GM13977 (cell line): ENCODE results near the gene OR5K1.

Source experiments
- DNase-seq: peaks from one replicate; pipeline ENCODE4 v3.0.0; 2012; ENCODE audit warnings: low spot score
- in situ Hi-C: fragments of 300-500 bp; cut with MboI; formaldehyde crosslinking; loops from one replicate; pipeline ENCODE4 v1.12.0; 2022; ENCODE audit warnings: low sequenced_read_pairs, low pct_unique_long_range_greater_than_20kb, mixed read lengths, inconsistent platforms; ENCODE audit not compliant: unreplicated experiment
- TF ChIP-seq, protein P1 (sequence below): IDR thresholded peaks from 2 replicates; pipeline ENCODE4 v1.5.1; 2012; ENCODE audit warnings: mild to moderate bottlenecking, control low read depth; ENCODE audit not compliant: insufficient read depth; ENCODE audit errors: extremely low read depth, missing control alignments

The OR5K1 gene

GRCh38 chr3:98519351-98519750 is 56.4 kb downstream of the OR5K1 start:
- in situ Hi-C loops, result no loop called here
- TF ChIP-seq, protein P1, sequence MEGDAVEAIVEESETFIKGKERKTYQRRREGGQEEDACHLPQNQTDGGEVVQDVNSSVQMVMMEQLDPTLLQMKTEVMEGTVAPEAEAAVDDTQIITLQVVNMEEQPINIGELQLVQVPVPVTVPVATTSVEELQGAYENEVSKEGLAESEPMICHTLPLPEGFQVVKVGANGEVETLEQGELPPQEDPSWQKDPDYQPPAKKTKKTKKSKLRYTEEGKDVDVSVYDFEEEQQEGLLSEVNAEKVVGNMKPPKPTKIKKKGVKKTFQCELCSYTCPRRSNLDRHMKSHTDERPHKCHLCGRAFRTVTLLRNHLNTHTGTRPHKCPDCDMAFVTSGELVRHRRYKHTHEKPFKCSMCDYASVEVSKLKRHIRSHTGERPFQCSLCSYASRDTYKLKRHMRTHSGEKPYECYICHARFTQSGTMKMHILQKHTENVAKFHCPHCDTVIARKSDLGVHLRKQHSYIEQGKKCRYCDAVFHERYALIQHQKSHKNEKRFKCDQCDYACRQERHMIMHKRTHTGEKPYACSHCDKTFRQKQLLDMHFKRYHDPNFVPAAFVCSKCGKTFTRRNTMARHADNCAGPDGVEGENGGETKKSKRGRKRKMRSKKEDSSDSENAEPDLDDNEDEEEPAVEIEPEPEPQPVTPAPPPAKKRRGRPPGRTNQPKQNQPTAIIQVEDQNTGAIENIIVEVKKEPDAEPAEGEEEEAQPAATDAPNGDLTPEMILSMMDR, result no peak

DNA sequence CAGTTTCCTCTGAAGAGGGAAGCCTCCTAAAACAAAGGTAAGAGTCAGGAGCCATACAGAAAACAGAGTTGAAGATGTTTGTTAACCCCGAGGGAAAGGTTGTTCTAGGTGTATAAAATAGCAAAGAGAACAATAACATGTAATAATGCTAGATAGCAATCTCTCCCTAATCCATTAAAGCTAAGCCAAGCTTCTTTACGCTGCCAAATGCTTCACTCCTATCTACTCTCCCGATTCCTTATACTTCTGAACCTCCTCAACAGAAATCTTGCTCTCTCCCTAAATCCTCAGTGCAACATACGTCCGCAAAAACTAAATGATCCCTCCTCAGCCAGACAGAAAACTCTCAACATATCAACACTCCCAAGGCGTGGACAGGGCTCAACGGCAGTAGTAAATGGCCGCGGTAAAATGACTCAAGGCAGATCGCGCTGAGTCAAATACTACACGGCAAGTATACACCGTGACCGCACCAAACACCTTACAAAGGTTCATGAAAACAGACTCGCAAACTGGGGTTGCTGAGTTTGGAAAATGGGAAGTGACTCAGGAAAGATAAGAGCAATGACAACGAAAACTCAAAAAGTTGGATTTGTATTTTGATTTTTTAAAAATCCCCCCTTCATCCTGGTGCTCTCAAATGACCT is 59.0 kb downstream of the OR5K1 start:
- TF ChIP-seq, protein P1, result no peak
- in situ Hi-C loops, result no loop called here
- DNase-seq, result peak; percentile 53

More at GRCh38 chr3:98519351-98519750, 56.4 kb downstream of the OR5K1 start:
- no peak for DNase-seq
